ENCODE results near the gene RAD50.

RAD50 gene

GRCh38 chr5:132656774-132657355, 100.1 kb downstream of the RAD50 start:
- TF ChIP-seq CTCF (conservative IDR thresholded peaks at IDR 0.05; ENCODE audit: low read depth, low read length): no peak
- no peak for DNase-seq (ENCODE audit: low read depth)
- H3K4me3 ChIP-seq (ENCODE audit: low read depth, low read length): no peak overlapping the region

GRCh38 chr5:132657676-132658380, 101.1 kb downstream of the RAD50 start, which contains the start of gene IL13:
Gene IL13, plus strand, starts transcription at chr5:132658173. Its CDS starts 14 bp downstream, at chr5:132658187.
- TF ChIP-seq CTCF (conservative IDR thresholded peaks at IDR 0.05; ENCODE audit: low read depth, low read length): no peak
- no peak for DNase-seq (ENCODE audit: low read depth)
- H3K4me3 ChIP-seq (ENCODE audit: low read depth, low read length): no peak within 1 kb of the TSS

- H3K4me3 ChIP-seq (ENCODE audit: low read depth, low read length): no peak overlapping the region
- no peak for DNase-seq (ENCODE audit: low read depth)
- TF ChIP-seq CTCF (conservative IDR thresholded peaks at IDR 0.05; ENCODE audit: low read depth, low read length): no peak
Measured at GRCh38 chr5:132658381-132659302, 101.9 kb downstream of the RAD50 start.

- H3K4me3 ChIP-seq (ENCODE audit: low read depth, low read length): no peak overlapping the region
- TF ChIP-seq CTCF (conservative IDR thresholded peaks at IDR 0.05; ENCODE audit: low read depth, low read length): no peak
- no peak for DNase-seq (ENCODE audit: low read depth)
Measured at GRCh38 chr5:132659598-132660493, 103.1 kb downstream of the RAD50 start.

- peak; percentile 31 for TF ChIP-seq CTCF (conservative IDR thresholded peaks at IDR 0.05; ENCODE audit: low read depth, low read length)
- peak; percentile 48 for DNase-seq (ENCODE audit: low read depth)
- H3K4me3 ChIP-seq (ENCODE audit: low read depth, low read length): no peak overlapping the region
Measured at GRCh38 chr5:132661231-132662003, 104.6 kb downstream of the RAD50 start.

- DNase-seq (ENCODE audit: low read depth): no peak
- no peak for TF ChIP-seq CTCF (conservative IDR thresholded peaks at IDR 0.05; ENCODE audit: low read depth, low read length)
- no peak overlapping the region for H3K4me3 ChIP-seq (ENCODE audit: low read depth, low read length)
Measured at GRCh38 chr5:132662004-132662401, 105.2 kb downstream of the RAD50 start.

Data from choroid plexus epithelial cell (primary cell).